Cardiac fibroblast (primary cell): ENCODE data around the gene SREBF2.

ENCODE experiments used
- DNase-seq, 2 donors: peaks; one replicate each; pipeline versions ENCODE4 v3.0.0 to v3.0.0-alpha.2; 2010; ENCODE audit warnings: low read depth in 2 of 2
- H3K4me3 ChIP-seq, 2 donors: replicated peaks in 1 of 2; 1 replicate in 1 of 2; 2 replicates in 1 of 2; pipeline ENCODE4 v1.5.1; 2011; ENCODE audit warnings: low read depth in 2 of 2, low read length in 2 of 2, mild to moderate bottlenecking in 2 of 2, moderate library complexity in 1 of 2
- TF ChIP-seq, protein P1 (sequence below): IDR thresholded peaks from one replicate; pipeline ENCODE4 v1.5.1; 2011; ENCODE audit warnings: low read depth, mild to moderate bottlenecking, low read length, inconsistent platforms

SREBF2 gene

DNA sequence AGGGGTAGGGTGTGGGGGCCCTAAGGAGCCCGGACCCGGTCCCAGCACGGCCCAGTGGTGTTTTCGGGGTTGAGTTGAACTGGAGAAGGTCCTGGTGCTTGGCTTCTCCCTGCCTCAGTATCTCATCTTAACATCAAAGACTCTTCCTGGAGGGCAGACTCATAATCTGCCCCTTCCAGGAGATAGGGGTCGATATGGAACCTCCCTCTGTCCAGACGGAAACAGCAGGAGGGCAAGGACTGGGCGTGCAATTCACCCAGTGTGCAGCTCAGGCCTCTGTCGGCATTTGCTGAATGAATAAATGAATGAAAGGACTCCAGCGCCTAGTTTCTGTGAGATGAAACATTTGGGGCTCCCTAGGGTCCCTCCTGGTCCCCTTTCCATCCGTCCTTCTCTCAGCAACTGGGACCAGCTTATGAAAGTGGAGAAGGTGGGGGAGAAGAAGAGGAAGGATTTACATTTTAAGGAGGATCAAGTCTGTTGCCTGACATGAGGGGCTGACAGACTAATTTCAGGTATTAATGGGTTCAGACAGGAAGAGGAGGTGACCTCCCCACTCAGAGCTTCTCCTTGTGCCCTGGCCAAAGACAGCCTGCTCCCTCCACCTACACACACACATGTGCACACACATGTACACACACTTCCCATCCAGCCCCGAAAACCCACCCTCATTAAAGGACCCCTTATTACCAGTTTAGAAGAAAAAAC lies 83.0 kb downstream of the SREBF2 start:
- TF ChIP-seq, protein P1, sequence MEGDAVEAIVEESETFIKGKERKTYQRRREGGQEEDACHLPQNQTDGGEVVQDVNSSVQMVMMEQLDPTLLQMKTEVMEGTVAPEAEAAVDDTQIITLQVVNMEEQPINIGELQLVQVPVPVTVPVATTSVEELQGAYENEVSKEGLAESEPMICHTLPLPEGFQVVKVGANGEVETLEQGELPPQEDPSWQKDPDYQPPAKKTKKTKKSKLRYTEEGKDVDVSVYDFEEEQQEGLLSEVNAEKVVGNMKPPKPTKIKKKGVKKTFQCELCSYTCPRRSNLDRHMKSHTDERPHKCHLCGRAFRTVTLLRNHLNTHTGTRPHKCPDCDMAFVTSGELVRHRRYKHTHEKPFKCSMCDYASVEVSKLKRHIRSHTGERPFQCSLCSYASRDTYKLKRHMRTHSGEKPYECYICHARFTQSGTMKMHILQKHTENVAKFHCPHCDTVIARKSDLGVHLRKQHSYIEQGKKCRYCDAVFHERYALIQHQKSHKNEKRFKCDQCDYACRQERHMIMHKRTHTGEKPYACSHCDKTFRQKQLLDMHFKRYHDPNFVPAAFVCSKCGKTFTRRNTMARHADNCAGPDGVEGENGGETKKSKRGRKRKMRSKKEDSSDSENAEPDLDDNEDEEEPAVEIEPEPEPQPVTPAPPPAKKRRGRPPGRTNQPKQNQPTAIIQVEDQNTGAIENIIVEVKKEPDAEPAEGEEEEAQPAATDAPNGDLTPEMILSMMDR = no peak
- H3K4me3 ChIP-seq = no peak overlapping the region
- DNase-seq = no peak

DNA sequence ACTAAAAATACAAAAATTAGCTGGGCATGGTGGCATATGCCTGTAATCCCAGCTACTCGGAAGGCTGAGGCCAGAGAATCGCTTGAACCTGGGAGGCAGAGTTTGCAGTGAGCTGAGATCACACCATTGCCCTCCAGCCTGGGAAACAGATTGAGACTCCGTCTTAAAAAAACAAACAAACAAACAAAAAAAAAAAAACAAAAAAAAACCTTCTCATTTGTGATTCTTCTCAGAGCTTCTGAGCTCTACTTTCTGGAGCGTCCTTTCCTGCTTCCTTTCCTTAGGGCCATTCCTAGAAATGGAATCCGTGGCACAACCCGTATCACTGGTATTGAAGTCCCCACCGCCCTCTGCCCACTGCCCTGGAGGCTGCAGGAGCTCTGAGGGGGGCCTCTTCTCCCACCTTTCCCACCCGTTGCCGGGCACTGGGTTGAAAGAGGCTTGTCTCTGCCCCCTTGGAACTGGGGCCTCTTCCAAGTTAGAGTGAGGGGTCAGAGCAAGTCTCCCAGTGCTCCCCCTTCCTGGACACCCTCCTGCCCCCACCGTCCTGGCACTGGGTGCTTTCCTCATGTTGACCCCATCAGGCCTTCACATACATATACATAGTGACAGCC lies 83.9 kb downstream of the SREBF2 start:
- TF ChIP-seq, protein P1 = no peak
- DNase-seq = no peak
- no peak overlapping the region for H3K4me3 ChIP-seq

DNA sequence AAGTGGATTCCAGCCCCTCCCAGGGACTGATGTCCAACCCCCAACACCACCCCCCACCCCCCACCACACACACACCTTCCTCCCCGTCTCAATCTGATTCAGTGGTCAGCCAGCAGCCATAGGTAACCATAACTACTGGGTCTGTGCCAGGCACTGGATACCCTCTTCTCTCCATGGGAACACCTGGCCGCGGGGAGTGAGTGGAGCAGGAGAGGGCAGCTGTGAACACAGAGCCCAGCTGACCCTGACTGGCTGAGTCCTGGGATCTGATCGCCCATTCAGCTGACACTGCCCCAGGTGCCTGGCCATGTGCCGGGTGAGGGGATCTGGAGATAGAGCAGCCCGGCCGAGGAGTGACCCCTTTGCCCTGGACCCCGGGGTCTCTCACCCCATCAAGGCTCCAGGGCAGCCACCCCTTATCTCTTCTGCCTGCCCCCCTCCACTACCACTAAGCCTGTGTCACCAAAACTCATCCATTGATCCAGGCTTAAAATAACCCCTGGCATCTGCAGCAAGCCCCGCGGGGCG lies 84.5 kb downstream of the SREBF2 start:
- TF ChIP-seq, protein P1 = no peak
- no peak overlapping the region for H3K4me3 ChIP-seq
- no peak for DNase-seq

DNA sequence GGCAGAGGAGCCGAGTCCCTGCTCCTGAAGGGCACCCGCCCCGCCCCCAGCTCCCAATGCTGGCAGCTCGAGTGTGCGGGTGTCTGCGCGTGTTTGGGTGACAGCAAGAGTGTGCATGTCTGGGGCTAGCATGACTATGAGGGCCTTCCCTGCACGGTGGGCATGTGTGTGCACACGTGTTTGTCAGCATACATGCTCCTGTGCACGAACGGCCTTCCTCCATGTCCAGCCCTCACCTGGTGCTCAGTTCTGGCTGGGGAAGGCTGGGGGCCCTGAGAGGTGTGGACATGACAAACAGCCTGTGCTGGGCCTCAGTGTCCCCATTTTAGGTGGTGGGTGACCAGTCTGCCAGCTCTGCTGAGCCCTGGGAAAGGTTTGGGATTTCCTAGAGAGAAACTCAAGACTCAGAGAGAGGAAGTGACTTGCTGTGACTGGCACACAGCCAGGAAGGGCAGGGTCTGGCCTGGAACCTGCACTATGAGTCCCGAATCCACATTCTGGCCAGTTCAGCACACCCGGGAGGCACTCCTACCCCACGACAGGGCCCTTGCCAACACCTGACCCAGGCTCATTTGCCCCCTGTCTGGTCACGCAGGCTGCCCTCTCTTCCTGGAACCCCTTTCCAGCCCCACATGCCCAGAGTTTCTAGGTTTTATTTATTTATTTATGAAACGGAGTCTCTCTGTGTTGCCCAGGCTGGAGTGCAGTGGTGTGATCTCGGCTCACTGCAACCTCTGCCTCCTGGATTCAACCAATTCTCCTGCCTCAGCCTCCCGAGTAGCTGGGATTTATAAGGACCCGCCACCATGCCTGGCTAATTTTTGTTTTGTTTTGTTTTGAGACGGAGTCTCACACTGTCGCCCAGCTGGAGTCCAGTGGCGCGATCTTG lies 85.2 kb downstream of the SREBF2 start:
- DNase-seq = peak; percentile 68 to 76
- no peak overlapping the region for H3K4me3 ChIP-seq

DNA sequence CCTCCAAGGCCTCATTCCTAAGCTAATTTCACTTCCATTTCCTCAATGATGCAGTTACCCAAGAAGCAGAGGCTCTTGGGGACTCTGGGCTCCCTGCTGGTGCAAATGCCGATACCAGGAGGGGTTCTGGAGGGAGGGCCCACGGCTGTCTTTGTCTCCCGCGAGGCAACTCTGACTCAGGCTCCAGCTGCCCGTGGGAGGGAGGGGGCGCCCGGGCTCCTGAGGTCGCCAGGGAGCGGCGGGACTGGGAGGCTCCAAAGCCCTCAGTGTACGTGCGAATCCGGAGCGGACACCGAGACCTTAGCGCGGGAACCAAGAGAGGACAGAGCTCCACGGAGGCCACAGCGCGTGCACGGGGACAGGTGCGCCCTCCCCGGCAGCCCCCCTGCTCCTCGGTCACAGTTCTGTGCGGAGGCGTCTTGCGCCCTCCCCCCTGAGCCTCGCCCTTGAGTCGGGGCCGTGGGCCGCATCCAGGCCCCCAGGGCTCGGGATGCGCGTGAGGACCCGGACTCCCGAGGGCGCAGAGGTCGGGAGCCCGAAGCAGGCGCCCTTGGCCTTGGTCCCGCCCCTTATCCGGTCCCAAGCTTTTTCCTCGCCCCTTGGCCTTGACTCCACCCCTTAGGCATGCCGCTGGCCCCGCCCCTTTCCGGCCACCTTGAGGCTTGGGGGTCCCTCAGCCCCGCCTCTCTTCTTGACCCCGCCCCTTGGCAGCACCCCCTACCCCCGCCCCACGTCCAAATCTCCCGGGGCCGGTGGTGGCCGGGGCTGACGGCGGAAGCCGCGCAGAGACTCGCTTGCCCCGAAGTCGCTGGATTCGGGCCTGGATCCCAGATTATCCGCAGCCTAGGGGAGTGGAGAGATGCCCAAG lies 86.7 kb downstream of the SREBF2 start:
- TF ChIP-seq, protein P1 = no peak
- H3K4me3 ChIP-seq = peak overlapping the region; percentile 34 to 49
- DNase-seq = peak; percentile 31 to 33

More for the DNA sequence above, 85.2 kb downstream of the SREBF2 start:
- TF ChIP-seq, protein P1 = no peak
